Measurements from ENCODE around the gene C5orf63.
"Not testable (repeated sequence)": the region's sequence is repeated elsewhere in the genome, so short reads cannot be mapped to it uniquely, and the experiment has no call there.

Gene C5orf63

GRCh38 chr5:127074466-127074865, 1.2 kb upstream of the C5orf63 start:
- no peak for DNase-seq (ENCODE audit: low read depth)

- no peak for DNase-seq (ENCODE audit: low read depth)
These were observed 3.1 kb downstream of the C5orf63 start for GRCh38 chr5:127070243-127070642.

DNA sequence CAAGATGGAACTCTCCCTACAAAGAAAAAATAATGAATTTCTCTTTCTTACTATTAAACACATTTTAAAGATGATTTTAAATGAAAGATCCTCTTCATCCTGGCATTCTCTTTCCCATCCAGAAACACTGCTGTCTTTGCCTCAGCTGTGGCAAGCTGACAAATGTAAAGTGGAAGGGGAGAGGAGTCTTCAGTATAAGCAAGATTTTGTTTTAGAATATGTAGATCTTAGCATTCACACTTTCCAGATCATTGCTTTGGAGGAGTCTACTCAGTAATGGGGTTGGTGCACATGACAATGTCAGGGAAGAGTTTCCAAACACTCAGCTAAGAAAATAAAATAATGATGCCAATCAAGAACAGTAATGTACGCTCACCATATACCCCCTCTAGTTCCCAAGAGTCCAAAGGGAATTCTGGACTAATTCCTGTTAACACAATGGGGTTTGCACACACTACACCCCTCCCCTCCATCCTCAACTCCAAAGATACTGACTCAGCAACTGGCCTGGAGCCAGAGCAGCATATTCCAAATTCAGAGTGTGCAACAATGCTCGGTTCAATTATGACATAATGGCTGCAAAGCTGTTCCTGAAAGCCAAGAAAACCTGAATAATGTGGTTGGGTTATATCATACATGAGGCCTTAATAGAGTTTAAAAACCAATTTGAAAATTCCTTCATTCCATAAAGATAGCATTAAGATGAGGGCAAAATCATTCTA, 4.6 kb downstream of the C5orf63 start:
- DNase-seq (ENCODE audit: low read depth) = no peak

- no peak for DNase-seq (ENCODE audit: low read depth)
These were observed 6.6 kb downstream of the C5orf63 start for GRCh38 chr5:127066721-127067120.

DNA sequence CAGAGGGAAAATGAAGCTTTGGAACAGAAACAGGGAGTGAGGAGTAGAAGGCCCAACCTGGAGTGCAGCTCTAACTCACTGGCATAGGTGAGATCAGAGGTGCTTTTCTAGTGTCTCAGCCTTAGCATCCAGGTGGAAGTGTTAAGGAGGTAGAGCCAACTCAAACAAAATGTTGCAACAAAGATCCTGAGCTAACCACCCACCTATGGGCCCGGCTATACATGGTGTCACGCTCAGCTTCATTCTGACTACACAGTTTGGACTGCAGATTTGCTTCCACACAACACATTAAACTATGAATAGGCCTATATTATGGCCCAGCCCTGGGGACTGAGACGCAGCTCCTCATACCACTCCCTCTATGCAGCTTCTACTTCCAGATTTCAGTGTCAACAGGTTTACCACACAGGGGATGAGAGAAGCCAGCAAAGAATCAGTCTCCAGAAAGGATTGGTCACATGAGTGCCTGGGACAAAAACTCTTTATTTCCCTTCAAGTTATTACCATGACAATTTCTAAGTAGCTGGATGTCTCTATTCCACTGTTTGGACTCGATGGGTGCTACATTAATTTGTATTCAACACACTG, 9.0 kb downstream of the C5orf63 start:
- no peak for DNase-seq (ENCODE audit: low read depth)

DNA sequence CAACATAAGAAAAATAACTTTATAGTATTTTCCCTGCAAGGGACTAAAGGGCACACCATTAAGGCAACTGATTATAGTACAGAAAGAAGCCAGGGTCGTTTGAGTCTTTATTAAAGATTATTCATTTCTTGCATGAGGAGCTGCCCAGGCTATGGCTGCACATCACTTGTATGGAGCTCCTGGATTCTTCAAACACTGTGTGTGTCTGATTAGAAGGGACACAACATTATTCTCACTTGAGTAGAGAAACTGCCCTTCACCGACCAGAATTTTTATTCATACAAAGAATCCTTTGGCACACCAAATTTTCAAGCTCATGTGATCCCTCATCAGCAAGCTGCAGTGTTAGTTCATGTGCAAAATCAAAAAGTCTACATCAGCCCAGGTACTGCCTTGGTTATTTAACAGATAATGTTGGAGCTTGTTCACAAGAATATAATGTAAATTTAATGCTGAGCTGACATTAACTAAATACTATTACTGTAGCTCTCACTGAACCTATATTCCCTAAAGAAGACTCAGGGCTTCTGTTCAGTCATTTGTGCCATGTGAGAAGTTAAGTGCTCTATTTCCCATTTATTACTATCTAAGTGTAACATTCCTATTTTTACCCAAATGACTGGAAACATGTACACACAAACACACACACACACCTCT, 9.9 kb downstream of the C5orf63 start:
- DNase-seq (ENCODE audit: low read depth) = no peak

GRCh38 chr5:127061956-127062355, 11.3 kb downstream of the C5orf63 start:
- no peak for DNase-seq (ENCODE audit: low read depth)

GRCh38 chr5:127061537-127061936, 11.8 kb downstream of the C5orf63 start:
- no peak for DNase-seq (ENCODE audit: low read depth)

DNA sequence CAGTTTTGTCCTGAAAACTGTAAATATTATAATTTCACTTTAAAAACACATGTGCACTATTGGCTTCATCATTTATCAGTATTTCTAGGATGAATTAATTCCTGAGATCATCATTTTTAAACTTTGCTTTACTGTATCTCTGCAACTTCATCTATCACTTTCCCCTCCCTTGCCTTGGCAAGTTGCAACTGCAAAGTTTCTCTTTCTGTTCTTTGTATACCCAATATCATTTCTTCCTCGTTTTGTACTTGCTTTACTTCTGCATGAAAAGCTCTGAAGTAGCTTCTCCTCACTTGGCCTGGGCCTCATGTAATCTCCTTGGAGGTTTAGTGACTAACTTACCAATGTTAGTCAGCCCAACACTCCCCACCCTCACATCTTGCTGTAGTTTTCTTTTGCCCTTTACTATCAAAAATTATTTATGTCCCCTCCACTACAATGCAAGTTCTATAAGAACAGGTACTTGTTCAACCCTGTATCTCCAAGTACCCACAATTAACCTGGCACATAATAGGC, 12.8 kb downstream of the C5orf63 start:
- no peak for DNase-seq (ENCODE audit: low read depth)

GRCh38 chr5:127056896-127057295, 16.4 kb downstream of the C5orf63 start:
- DNase-seq (ENCODE audit: low read depth) = no peak

DNA sequence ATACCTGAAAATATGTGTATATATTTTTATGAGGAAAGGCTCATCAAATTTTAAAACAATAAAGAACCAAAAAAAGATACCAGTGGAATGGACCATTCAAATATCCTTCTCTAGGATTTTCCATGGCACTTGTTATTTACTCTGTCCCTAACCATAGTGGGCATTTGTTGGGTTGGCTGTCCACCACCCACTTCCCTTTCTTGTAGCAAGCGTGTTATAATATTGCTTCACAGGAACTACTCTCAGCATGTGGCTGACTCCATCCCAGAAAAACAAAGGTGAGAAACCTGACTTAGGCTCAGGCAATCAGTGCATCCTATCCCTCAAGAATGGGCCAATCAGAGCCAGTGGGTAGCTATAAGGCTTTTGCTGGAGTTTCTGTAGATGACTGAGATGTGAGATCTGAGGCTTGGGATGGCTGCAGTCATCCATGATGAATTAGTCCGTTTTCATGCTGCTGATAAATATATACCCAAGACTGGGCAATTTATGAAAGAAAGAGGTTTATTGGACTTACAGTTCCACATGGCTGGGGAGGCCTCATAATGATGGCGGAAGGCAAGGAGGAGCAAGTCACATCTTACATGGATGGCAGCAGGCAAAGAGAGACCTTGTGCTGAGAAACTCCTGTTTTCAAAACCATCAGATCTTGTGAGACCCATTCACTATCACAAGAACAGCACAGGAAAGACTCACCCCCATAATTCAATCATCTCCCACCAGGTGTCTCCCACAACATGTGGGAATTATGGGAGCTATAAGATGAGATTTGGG, 17.2 kb downstream of the C5orf63 start:
- DNase-seq (ENCODE audit: low read depth) = no peak

DNA sequence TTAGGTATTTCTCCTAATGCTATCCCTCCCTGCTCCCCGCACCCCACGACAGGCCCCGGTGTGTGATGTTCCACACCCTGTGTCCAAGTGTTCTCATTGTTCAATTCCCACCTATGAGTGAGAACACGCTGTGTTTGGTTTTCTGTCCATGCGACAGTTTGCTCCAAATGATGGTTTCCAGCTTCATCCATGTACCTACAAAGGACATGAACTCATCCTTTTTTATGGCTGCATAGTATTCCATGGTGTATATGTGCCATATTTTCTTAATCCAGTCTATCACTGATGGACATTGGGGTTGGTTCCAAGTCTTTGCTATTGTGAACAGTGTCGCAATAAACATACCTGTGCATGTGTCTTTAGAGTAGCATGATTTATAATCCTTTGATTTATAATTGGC, 19.8 kb downstream of the C5orf63 start:
- not testable (repeated sequence) for DNase-seq (ENCODE audit: low read depth)

- no peak for DNase-seq (ENCODE audit: low read depth)
These were observed 20.3 kb downstream of the C5orf63 start for GRCh38 chr5:127053049-127053448.

DNA sequence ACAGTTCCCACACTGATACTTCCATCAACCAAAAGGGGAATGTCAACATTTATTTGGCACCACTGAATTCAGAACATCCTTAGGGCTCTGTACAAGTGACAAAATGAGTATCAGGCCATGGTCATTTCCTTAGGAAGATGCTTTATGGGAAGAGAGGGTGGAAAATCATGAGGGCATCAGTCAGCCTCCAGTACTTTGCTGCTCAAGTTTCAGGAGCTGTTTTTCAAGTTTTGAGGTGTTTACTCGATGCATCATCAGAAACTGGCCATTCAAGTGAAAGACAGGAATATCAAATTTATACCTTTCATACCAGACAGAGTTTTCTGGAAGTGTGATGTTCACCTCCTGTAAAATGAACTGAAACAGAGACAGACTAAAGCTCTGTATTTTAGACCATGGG, 21.7 kb downstream of the C5orf63 start:
- no peak for DNase-seq (ENCODE audit: low read depth)

- no peak for DNase-seq (ENCODE audit: low read depth)
These were observed 26.8 kb downstream of the C5orf63 start for GRCh38 chr5:127046343-127047072.

GRCh38 chr5:127042593-127042992, 30.7 kb downstream of the C5orf63 start:
- peak; percentile 51 for DNase-seq (ENCODE audit: low read depth)

- DNase-seq (ENCODE audit: low read depth) = peak; percentile 69
These were observed 31.7 kb downstream of the C5orf63 start for GRCh38 chr5:127041571-127041970.

GRCh38 chr5:127040796-127041520, 32.3 kb downstream of the C5orf63 start:
- peak; percentile 79 for DNase-seq (ENCODE audit: low read depth)

GRCh38 chr5:127038550-127038949, 34.8 kb downstream of the C5orf63 start:
- DNase-seq (ENCODE audit: low read depth) = no peak

DNA sequence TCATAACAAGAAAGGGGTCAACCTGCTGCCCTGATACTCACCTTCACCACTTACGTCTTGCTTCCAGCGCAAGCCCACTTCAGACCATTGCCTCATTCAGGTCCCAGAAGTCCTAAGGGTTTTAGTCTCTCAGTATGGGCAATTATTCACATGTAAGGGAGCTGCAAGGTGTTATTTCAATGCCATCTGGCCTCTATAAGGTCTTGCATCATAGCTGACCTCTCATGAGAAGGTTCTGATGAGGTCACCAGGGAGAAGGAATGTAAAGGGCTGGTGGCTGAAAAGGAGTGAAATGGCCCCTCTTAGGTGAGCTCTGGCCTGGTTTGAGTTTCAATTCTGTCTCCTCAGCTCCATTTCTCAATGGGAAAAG, 41.5 kb downstream of the C5orf63 start:
- DNase-seq (ENCODE audit: low read depth) = peak; percentile 60
